ENCODE data around the gene CEMIP2.

CEMIP2 gene

GRCh38 chr9:71790296-71790695, 22.0 kb upstream of the CEMIP2 start:
- no peak overlapping the region for H3K27ac ChIP-seq (ENCODE audit: poor library complexity, severe bottlenecking)
- H3K4me1 ChIP-seq (ENCODE audit: insufficient read depth, poor library complexity, severe bottlenecking), result no peaks in the 10 kb centered on the region
- H3K27me3 ChIP-seq (ENCODE audit: insufficient read depth, poor library complexity, severe bottlenecking), result no peaks in the 10 kb centered on the region
- TF ChIP-seq CTCF (IDR thresholded peaks at IDR 0.05; ENCODE audit: poor library complexity, severe bottlenecking), result no peak
- ATAC-seq (ENCODE audit: low read depth), result no peak
- H3K36me3 ChIP-seq (ENCODE audit: low read depth), result no peaks in the 10 kb centered on the region
- H3K4me3 ChIP-seq (ENCODE audit: severe bottlenecking), result no peak overlapping the region
- no peak for DNase-seq (ENCODE audit: low spot score)
- H3K9me3 ChIP-seq (ENCODE audit: severe bottlenecking), result no peaks in the 10 kb centered on the region

GRCh38 chr9:71783120-71783523, 14.8 kb upstream of the CEMIP2 start:
- ATAC-seq (ENCODE audit: low read depth), result peak; percentile 84
- peak; percentile 62 for DNase-seq (ENCODE audit: low spot score)
- H3K9me3 ChIP-seq (ENCODE audit: severe bottlenecking), result no peaks in the 10 kb centered on the region
- TF ChIP-seq CTCF (IDR thresholded peaks at IDR 0.05; ENCODE audit: poor library complexity, severe bottlenecking), result peak; percentile 13
- H3K36me3 ChIP-seq (ENCODE audit: low read depth), result no peaks in the 10 kb centered on the region
- no peak overlapping the region for H3K4me3 ChIP-seq (ENCODE audit: severe bottlenecking)
- H3K27me3 ChIP-seq (ENCODE audit: insufficient read depth, poor library complexity, severe bottlenecking), result no peaks in the 10 kb centered on the region
- H3K27ac ChIP-seq (ENCODE audit: poor library complexity, severe bottlenecking), result peak overlapping the region; percentile 30
- peaks cover 19% of the 10 kb centered on the region for H3K4me1 ChIP-seq (ENCODE audit: insufficient read depth, poor library complexity, severe bottlenecking)

- H3K9me3 ChIP-seq (ENCODE audit: severe bottlenecking), result no peaks in the 10 kb centered on the region
- H3K27me3 ChIP-seq (ENCODE audit: insufficient read depth, poor library complexity, severe bottlenecking), result no peaks in the 10 kb centered on the region
- H3K27ac ChIP-seq (ENCODE audit: poor library complexity, severe bottlenecking), result no peak overlapping the region
- peaks cover 19% of the 10 kb centered on the region for H3K4me1 ChIP-seq (ENCODE audit: insufficient read depth, poor library complexity, severe bottlenecking)
- no peak for ATAC-seq (ENCODE audit: low read depth)
- H3K36me3 ChIP-seq (ENCODE audit: low read depth), result no peaks in the 10 kb centered on the region
- no peak for TF ChIP-seq CTCF (IDR thresholded peaks at IDR 0.05; ENCODE audit: poor library complexity, severe bottlenecking)
- no peak overlapping the region for H3K4me3 ChIP-seq (ENCODE audit: severe bottlenecking)
- DNase-seq (ENCODE audit: low spot score), result no peak
Measured at GRCh38 chr9:71781391-71781790, 13.1 kb upstream of the CEMIP2 start.

- H3K27me3 ChIP-seq (ENCODE audit: insufficient read depth, poor library complexity, severe bottlenecking), result no peaks in the 10 kb centered on the region
- peaks cover 19% of the 10 kb centered on the region for H3K4me1 ChIP-seq (ENCODE audit: insufficient read depth, poor library complexity, severe bottlenecking)
- no peak overlapping the region for H3K27ac ChIP-seq (ENCODE audit: poor library complexity, severe bottlenecking)
- no peaks in the 10 kb centered on the region for H3K9me3 ChIP-seq (ENCODE audit: severe bottlenecking)
- H3K36me3 ChIP-seq (ENCODE audit: low read depth), result no peaks in the 10 kb centered on the region
- DNase-seq (ENCODE audit: low spot score) (no peak), ATAC-seq (ENCODE audit: low read depth) (no peak)
- no peak overlapping the region for H3K4me3 ChIP-seq (ENCODE audit: severe bottlenecking)
- no peak for TF ChIP-seq CTCF (IDR thresholded peaks at IDR 0.05; ENCODE audit: poor library complexity, severe bottlenecking)
Measured at GRCh38 chr9:71780953-71781352, 12.6 kb upstream of the CEMIP2 start.

GRCh38 chr9:71778085-71778484, 9.8 kb upstream of the CEMIP2 start:
- TF ChIP-seq CTCF (IDR thresholded peaks at IDR 0.05; ENCODE audit: poor library complexity, severe bottlenecking), result no peak
- H3K27ac ChIP-seq (ENCODE audit: poor library complexity, severe bottlenecking), result no peak overlapping the region
- no peaks in the 10 kb centered on the region for H3K27me3 ChIP-seq (ENCODE audit: insufficient read depth, poor library complexity, severe bottlenecking)
- H3K9me3 ChIP-seq (ENCODE audit: severe bottlenecking), result no peaks in the 10 kb centered on the region
- H3K4me3 ChIP-seq (ENCODE audit: severe bottlenecking), result no peak overlapping the region
- ATAC-seq (ENCODE audit: low read depth) (no peak), DNase-seq (ENCODE audit: low spot score) (no peak)
- H3K4me1 ChIP-seq (ENCODE audit: insufficient read depth, poor library complexity, severe bottlenecking), result peaks cover 13% of the 10 kb centered on the region
- no peaks in the 10 kb centered on the region for H3K36me3 ChIP-seq (ENCODE audit: low read depth)
